Activated CD4-positive, alpha-beta T cell treated with anti-CD3 and anti-CD28 coated beads for 48 hours (primary cell): ENCODE results near the gene SMARCD1.
"Not testable (repeated sequence)": the region's sequence is repeated elsewhere in the genome, so short reads cannot be mapped to it uniquely, and the experiment has no call there.

Source experiments
- DNase-seq: peaks from one replicate; pipeline ENCODE4 v3.0.0-alpha.2; 2020

SMARCD1 gene

GRCh38 chr12:50078281-50078680, 6.9 kb upstream of the SMARCD1 start:
- DNase-seq = no peak

DNA sequence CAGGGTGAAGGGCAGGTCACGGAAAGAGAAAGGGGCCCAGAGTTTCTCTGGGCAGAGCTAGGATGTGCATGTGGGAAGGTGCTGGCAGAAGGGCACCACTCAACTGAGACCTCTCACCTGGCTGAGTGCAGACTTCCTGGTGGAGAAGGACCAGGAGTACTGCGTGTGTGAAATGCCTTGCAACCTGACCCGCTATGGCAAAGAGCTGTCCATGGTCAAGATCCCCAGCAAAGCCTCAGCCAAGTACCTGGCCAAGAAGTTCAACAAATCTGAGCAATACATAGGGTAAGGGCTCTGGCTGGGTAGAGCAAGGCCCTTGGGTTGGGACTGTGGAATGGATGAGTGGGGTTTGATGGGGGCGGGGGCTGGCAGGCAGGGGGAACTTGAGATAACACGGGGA, 5.4 kb upstream of the SMARCD1 start:
- no peak for DNase-seq

DNA sequence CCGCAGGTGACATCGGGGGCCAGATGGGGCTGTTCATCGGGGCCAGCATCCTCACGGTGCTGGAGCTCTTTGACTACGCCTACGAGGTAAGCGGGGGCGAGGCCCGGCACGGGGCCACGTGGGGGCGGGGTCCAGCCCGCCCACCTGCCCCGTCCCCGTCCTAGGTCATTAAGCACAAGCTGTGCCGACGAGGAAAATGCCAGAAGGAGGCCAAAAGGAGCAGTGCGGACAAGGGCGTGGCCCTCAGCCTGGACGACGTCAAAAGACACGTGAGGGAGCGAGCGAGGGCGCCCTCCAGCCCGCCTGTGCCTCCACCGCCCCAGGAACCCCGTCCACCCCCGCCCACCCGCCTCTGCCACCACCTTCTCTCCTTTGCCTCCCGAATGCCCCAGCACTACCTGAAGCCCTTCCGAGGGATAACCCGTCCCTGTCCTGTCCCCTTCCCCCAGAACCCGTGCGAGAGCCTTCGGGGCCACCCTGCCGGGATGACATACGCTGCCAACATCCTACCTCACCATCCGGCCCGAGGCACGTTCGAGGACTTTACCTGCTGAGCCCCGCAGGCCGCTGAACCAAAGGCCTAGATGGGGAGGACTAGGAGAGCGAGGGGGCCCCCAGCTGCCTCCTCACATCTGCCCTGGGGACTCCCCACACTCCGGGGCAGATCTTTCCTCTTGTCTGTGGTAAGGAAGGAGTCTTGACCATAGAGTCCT, 3.9 kb upstream of the SMARCD1 start:
- DNase-seq = no peak

DNA sequence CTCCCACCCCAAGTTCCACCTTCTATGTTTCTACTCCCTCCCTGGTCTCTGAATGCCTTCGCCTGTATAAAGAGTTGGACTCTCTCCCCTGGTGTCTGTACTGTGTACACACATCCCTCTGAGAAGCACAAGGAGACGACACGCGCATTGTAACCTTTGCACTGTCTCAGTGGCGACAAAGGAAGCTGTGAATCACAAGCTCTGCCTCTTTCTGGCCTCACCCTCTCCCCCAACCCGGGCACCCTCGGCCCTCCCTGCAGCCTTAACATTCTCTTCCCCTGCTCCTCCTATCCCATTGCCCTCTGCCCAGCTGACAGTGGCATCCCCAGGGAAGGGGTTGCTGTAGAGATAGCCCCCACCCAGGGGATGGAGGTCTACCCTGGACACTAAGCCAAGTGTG, 2.5 kb upstream of the SMARCD1 start:
- peak; percentile 38 for DNase-seq

- no peak for DNase-seq
Measured at GRCh38 chr12:50083301-50083700, 1.8 kb upstream of the SMARCD1 start.

GRCh38 chr12:50084409-50084774, 750 bp upstream of the SMARCD1 start:
- not testable (repeated sequence) for DNase-seq

- no peak for DNase-seq
Measured at GRCh38 chr12:50085615-50086072, 502 bp downstream of the SMARCD1 start.

DNA sequence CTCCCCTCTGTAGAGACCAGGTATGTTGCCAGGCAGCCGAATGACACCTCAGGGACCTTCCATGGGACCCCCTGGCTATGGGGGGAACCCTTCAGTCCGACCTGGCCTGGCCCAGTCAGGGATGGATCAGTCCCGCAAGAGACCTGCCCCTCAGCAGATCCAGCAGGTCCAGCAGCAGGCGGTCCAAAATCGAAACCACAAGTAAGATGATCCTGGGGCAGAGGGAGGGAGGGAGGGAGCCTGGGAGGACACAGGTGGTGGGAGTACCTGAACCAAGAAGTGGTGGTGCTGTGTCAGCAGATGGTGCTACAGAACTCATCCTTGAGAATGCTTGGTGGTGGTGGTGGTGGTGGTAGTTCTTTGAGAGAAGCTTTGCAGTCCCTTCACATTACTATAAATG, 1.0 kb downstream of the SMARCD1 start:
- no peak for DNase-seq

DNA sequence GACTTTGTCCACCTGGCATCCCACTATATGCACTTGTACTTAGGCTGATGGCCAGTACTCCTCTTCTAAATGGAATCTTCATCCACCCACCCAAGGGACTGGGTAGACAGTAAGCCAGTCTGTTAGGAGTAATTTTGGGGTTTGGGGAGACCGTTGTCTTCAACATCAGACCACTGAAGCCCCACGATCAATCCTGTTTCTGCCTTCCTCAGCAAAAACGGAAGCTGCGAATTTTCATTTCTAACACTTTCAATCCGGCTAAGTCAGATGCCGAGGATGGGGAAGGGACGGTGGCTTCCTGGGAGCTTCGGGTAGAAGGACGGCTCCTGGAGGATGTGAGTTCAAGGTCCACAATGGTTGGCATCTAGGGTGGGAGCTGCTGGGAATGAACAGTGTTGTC, 2.0 kb downstream of the SMARCD1 start:
- DNase-seq = no peak

GRCh38 chr12:50087995-50088394, 2.9 kb downstream of the SMARCD1 start:
- no peak for DNase-seq

DNA sequence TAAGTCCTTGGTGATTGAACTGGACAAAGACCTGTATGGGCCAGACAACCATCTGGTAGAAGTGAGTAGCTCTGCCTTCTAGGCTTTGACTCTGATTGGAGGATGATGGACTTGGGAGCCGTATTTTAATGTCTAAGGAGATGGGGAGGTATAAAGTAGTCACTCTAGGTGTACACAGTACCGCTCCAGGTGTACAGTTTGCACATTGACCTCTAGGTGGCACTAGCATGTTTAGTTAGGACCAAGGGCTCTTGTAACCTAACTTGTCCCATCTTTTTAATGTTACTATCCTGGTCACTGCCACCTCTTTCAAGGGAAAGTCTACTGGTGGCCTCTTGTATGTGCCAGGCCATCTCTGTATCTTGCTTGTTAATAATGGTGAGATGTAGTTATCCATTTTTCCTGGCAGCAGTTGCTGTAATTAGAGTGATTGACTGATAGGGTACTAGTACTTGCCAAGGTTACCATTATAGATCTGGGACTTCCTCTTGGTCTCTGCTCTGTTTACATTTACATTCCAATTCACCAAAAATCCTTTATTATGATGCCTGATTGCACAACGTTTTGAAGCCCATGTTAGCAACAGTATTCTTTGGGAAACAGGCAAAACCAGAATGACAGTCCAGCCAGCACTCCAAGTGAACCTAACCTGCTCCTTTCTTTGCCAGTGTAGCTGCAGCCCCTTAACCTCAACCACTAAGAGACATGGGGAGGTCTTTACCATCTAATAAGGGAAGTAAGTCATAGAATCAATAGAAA, 3.6 kb downstream of the SMARCD1 start:
- DNase-seq = peak; percentile 71

DNA sequence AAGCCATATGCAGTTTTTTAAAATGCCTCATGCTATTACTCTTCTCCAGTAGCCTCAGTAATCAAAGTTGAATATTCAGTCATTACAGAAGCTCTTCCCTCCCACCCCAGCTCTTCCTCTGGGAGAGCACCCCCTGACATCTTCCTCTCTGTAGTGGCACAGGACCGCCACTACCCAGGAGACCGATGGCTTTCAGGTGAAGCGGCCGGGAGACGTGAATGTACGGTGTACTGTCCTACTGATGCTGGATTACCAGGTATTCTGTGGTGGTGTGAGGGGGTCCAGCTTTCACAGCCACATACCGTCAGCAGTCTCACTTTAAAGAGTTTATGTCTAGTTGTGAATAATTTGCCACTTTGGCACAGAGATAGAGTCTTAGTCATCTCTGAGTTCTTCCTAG, 4.6 kb downstream of the SMARCD1 start:
- no peak for DNase-seq

DNA sequence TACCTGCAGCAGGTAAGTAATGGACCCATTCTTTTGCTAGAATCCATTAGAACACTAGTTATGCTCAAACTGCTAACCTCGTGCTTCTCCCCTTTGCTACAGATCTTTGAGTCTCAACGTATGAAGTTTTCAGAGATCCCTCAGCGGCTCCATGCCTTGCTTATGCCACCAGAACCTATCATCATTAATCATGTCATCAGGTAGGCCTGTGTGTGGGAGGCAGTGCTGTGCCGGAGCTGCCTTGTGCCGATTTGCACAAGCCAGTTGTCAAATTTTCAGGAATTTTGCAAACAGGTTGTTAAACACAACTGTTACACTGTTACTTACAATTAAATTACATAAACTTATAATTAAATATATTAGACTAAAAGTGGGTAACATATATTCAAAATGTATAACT, 5.2 kb downstream of the SMARCD1 start:
- DNase-seq = no peak

GRCh38 chr12:50097952-50098351, 12.8 kb downstream of the SMARCD1 start:
- DNase-seq = no peak

DNA sequence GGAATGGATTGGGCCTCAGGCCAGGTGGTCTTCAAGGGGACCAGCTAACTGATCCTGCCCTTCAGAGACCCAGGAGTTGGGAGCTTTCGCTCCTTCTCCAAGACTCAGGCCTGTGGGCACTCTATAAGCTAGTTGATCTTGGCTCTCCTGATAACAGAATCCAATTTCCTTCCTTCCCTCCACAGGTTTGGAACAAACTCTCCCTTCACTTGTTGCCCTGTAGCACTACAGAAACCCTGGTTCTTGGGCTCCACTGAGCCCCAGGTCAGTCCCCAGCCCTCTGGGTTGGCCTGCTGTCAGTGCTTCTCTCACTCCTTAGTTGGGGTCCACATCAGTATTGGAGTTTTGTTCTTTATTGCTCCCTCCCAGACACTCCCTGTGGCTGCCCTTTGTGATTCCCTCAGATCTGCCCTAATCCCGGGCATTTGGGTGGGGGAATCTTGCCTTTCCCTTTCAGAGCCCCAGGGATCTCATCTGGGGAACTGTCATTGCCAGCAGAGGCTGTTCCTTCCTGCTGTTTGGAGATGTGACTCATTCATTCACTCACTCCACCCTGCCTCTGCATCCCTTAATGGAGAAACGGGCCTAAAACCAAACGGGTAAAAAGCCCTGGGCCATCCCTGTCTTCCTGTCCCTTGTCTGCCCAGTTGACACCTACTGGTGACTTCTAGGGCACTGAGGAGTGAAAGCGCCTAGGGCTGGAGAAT, 14.3 kb downstream of the SMARCD1 start:
- DNase-seq = no peak

- no peak for DNase-seq
Measured at GRCh38 chr12:50100561-50100960, 15.4 kb downstream of the SMARCD1 start.

- no peak for DNase-seq
Measured at GRCh38 chr12:50101663-50102062, 16.5 kb downstream of the SMARCD1 start.

DNA sequence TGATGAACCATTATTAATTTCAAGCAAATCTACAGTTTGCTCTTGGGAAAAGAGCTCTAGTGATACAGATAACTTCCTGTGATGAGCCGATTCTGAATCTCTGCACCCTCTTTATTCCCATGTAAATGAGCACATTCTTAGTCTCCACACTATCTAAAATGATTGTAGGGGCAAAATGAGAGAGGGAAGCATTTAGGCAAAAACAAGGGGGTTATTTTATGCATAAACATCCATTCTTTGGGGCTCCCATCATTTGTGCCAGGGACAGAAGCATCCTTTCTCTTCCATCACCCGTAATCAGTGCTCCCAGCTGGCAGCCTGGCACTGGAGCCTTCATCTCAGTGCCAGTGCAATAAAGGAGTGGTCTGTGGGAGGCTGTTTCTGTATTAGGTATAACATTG, 17.0 kb downstream of the SMARCD1 start:
- DNase-seq = no peak

GRCh38 chr12:50102646-50103309, 17.6 kb downstream of the SMARCD1 start:
- DNase-seq = no peak

- no peak for DNase-seq
Measured at GRCh38 chr12:50103351-50103750, 18.2 kb downstream of the SMARCD1 start.

- peak; percentile 55 for DNase-seq
Measured at GRCh38 chr12:50103767-50104321, 18.7 kb downstream of the SMARCD1 start, which contains the start of gene GPD1. Gene GPD1 (plus strand): TSS chr12:50104008. CDS start chr12:50104051, 43 bp downstream.

DNA sequence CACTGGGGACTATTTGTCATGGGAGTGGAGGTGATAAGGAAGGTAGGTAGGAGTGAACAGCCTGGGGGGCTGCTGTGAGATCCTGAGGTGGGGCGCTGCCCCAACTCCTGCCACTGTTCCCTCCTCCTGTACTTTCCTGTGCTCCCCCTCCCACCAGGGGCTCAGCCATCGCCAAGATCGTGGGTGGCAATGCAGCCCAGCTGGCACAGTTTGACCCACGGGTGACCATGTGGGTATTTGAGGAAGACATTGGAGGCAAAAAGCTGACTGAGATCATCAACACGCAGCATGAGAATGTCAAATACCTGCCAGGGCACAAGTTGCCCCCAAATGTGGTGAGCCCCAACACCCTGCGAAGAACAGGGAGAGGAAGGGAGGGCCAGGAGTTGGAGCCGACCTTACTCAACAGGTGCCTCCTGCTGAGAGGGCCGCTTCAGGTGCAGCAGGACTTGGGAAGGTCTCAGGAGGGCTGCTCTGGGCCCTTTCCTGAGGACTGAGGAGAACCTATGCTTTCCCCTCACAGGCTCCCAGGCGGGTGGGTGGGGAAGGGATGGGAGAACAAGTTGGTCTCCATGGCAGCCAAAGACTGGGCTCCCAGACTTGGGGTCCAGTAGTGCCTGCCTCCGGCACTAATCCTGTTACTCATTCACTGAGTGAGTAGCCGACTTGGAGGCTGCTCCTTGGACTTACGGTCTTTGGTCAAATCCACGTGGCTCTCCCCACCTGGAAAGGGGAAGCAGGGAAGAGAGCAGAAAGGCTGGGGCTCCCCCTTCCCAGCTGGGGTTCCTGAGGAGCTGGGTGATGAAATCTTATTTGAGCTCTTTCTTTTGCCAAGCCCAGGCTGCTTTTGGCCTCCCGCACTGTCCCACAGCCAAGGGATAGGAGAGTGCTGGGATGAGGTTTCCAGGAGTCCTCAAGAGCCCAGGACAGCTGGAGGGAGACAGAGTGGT, 19.6 kb downstream of the SMARCD1 start:
- no peak for DNase-seq
